HG02588 (cell line): ENCODE results near the gene CLDN25.
"Not testable (repeated sequence)": the region's sequence is repeated elsewhere in the genome, so short reads cannot be mapped to it uniquely, and the experiment has no call there.

ENCODE experiments used
- ATAC-seq: cut with Tn5 transposase; IDR thresholded peaks from one replicate; pipeline ENCODE4 v1.9.1; 2021; ENCODE audit warnings: mild to moderate bottlenecking, moderate library complexity; ENCODE audit not compliant: unreplicated experiment

Gene CLDN25

DNA sequence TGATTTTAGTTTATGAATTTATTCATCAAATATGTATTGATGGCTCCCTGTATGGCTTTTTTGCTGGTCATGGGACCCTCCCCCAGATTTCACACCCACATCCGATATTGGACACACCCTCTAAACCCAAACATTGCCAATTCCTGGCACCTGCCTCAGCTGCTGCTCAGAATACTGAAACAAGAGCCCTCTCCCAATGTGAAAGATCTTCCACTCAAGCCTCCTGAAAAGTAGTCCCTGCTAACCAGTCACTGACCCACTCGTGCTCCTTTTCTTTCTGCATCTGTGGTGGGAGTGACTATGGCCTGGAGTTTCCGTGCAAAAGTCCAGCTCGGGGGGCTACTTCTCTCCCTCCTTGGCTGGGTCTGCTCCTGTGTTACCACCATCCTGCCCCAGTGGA lies at the start of gene CLDN25:
Gene CLDN25, plus strand, starts transcription at position 301 of the 400 bp plus-strand sequence. Its CDS starts 0 bp downstream, at position 301.
- no peak for ATAC-seq

DNA sequence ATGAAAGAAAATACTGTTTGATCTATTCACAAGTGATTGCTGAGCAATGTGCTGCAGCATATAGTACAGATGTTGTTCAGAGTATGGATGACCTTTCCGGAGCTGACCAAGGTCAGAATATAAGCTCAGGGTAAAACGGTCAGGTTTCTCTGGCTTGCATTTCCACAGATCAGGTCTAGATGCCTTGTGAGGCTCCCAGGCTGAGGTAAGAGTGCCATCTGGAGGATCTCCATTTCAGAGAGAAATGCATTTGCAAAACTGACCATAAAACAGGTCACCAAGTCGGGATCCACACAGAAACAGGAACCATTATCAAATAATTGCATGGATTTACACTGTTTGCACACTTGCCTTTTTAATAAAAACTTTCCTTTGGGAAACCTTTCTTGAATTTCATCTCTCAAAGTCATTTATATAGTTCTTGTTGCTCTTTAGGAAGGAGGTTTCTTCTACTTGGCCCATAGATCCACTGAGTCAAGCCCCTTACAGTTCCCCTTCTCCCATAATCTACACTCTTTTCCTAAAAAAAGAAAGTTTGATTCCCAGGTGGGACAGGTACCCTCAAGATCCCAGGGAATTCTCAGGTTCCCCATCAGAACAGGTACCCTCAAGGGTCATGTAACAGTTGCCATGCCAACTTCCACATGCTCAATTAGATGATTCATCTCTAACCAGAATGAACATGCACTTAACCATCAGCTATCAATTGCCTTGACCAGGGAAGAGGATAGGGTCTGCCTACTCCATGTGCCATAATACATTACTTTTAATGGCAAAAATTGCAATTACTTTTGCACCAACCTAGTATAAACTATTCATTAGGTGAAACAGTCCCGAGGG lies 48.5 kb upstream of the CLDN25 start:
- no peak for ATAC-seq

DNA sequence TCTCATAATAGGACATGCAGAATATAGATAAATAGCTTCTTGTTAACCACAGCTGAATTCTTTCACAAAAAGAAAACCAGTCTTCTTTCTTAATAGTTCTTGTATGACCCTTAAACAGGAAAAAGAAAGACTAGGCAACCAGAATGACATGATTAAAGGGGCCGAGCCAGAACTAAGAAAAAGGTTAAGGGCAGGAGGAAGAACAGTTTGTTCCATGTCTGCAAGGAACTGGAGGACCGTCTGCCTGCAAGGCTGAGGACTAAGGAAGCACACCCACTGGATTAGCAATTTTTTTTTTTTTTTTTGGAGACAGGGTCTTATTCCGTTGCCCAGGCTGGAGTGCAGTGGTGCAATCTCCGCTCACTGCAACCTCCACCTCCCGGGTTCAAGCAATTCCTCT lies 47.5 kb upstream of the CLDN25 start:
- no peak for ATAC-seq

DNA sequence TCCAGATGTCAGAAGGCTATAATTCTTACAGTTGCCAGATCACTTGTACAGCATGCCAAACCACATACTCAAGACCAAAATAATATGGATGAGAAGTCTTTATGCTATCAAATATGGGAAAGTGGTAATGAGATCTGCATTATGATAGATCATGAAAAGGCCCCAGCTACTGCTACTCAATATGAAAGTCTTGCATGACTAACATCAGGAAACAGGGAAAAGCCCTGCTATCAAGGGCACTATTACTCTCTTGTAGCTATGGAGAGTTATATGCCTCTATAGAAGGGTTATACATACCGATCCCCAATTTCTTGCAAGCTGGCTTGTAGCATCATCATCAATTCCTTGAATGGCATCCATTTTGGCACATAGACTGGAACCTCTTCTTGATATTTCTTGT lies 43.3 kb upstream of the CLDN25 start:
- no peak for ATAC-seq

DNA sequence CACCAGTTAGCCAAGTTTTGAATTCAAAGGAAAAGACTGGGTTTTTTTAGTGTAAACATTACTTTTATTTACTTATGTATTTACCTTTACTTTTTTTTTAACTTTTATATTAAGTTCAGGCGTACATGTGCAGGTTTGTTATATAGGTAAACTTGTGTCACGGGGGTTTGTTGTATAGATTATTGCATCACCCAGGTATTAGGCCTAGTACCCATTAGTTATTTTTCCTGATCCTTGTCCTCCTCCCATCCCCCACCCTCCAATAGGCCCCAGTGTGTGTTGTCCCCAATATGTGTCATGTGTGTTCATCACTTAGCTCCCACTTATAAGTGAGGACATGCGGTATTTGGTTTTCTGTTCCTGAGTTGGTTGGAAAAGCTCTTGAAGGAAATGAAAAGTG lies 26.7 kb upstream of the CLDN25 start:
- ATAC-seq: no peak

DNA sequence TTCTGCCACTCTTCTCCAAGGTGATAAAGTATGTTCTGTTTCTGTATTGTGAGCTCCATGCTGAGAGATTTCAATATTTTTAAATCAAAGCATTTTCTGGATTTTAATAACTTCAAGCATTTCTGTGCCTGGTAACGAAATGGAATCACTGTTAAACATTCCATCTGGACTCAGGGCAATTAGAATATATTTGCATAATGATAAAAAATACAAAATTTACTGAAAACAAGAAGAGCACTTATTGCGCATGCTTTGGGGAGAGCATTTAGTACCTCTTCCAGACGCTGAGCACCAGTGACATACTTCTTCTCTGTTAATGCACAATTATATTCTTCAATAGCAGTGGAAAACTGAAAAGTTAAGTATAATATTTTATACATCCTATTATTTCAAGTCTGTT lies 19.4 kb upstream of the CLDN25 start:
- no peak for ATAC-seq

DNA sequence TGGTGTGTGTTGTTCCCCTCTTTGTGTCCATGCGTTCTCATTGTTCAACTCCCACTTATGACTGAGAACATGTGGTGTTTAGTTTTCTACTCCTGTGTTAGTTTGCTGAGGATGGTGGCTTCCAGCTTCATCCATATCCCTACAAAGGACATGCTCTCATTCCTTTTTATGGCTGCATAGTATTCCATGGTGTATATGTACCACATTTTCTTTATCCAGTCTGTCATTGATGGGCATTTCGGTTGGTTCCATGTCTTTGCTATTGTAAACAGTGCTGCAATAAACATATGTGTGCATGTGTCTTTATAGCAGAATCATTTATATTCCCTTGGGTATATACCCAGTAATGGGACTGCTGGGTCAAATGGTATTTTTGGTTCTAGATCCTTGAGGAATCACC lies 16.6 kb upstream of the CLDN25 start:
- ATAC-seq: not testable (repeated sequence)

DNA sequence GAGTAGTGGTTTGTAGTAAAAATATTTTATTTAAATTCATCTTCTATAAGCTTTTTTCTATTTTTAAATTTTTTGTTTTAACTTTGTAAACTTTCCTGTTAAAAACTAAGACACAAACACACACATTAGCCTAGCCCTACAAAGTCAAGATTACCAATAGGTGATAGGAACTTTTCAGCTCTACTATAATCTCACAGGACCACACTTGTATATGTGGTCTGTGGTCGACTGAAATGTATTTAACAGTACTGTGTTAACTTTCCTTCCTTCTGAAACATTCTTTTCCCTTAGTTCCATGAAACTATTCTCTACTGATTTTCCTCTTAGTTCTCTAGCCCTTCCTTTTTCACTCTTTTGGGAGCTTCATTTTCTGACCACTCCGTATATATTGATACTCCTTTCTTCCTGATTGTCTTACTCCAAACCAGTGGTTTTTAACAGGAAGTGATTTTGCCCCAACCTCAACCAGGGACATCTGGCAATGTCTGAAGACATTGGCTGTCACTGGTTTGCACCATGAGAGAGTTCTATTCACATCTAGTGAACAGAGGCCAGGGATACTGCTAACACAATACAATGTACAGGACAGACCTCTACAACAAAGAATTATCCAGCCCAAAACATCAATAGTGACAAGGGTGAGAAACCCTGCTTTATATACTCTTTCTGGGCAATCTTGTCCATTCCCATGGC lies 14.9 kb upstream of the CLDN25 start:
- no peak for ATAC-seq

DNA sequence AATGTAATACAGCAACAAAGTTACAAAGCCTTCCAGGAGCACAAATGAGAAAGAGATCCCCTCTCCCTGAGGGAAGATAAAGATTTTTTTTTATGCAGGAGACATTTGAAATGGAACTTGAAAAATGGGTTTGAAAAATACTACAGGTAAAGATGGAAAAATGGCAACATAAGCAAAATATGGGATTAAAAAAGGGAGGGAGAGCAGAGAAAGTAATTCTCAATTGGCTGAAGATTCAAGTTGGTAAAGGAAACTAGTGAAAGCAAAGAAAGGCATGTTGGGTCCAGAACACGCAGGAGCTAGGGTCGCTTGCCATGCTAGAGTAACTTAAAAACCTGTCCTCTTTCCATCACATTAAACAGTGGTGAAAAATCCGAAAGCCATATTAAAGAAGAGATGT lies 7.6 kb upstream of the CLDN25 start:
- no peak for ATAC-seq

DNA sequence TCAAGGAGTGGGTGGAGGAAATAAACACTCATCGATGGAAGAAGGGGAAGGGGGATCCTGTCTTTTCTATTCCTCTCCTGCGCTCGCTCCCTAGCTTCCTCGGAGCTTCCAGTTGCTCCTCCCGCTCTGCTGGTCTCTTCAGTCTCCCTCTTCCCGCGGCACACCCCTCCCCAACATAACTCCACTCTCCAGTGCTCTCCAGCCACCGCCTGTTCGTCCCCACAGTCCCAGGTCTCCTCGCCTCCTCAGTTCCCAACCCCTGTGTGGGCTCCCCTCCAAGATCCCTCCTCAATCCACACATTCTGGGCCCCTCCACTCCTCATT lies 6.5 kb upstream of the CLDN25 start:
- peak; percentile 1 for ATAC-seq

DNA sequence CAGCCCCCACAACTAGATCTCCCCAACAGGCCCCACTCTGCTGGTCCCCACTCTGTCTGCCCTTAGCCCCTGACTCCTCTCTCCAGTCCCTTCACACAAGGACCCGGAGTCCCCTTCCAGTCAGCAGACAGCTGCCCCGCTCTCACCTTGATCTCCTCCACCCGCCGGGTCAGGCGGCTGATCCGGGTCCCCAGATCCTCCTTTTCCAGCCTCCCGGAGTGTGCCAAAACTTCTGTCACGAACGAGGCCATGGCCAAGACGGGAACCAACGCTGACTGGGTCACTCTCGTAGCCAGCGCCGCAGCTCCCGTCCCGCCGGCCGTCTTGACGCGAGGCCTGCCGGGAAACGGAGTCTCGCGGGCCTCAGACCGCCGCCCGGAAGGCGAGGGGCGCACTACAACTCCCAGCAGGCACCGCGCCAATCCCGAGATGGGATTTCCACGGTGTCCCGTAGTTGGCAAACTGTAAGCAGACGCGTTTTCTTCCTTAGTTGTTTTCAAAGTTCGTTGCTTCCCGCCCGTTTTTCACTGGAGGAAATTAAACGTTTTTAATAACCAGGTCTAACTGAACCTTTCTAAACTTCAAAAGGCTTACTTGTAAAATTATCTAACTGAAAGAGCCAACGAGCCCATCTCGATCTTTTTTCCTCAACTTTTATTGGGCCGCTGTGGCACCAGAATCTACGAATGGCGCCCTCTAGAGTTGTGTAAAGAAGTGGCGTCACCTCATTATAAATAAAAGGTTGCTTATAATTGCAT lies 6.0 kb upstream of the CLDN25 start, which contains the start of gene ZW10:
Gene ZW10, minus strand, starts transcription at position 277 of the 758 bp plus-strand sequence. Its CDS starts 26 bp downstream, at position 251.
- peak; percentile 98 for ATAC-seq

DNA sequence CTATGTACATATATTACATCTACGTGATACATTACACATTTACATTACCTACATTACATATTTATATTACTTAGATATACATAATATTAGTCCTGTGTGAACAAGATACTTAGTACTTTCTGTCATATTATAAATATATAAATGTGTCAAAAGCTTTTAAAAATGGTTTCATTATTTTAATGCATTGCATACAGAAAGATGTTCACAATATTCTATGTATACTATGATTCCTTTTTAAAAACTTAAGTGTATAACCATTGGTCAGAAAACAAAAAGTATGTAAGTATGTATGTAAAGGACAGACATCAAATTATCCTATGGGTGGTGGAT lies 5.5 kb upstream of the CLDN25 start:
- no peak for ATAC-seq

DNA sequence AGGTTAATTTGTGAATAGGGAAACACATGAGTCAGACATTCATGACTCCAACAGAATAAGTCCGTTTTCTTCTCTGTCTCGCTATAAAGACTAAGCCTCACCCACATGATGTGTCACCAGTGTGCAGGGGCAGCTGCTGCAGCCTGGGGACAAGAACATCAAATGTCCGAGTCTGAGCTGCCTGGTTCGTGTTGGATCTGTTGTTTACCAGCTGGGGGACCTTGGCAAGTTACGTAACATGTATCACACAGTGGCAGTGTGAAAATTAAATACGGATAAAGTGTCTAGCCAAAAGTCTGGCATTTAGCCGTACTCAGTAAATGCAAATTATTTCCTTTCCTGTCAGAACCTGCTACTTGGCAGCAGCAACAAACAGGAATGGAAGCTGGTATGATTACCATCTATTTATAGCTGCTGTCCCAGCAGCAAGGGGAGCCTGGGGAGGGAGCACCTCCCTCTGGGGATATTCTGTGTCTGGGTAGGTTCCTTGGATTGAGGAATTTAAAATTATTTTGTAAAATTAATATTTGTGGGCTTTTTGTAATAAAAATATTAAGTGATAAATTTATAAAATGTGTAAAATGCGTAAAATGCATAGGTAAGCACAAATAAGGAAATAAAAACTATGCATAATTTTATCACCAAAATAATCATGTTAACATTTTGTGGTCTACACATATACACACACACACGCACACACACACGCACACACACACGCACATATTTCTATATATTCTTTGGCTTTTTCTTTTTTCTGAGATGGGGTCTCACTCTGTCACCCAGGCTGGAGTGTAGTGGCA lies 1.3 kb upstream of the CLDN25 start:
- ATAC-seq: no peak

DNA sequence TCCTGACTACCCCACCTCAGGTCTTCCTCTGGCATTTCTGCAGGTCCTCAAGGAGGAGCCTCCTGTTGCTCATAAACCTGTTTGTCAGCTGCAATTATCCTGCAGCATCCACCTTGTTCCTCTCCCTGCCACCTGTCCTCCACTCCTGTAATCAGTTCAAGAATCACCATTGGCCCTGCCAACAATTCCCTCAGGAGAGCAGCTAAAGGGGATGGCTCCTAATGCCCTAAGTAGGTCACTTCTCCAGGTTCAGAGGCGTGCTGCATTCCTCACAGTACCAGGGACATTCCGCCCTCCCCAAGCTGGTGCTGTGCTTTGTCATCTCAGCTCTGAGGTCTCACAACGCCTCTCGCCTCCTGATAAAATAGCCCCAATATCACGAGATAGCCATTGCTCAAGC lies 2.1 kb downstream of the CLDN25 start:
- no peak for ATAC-seq

DNA sequence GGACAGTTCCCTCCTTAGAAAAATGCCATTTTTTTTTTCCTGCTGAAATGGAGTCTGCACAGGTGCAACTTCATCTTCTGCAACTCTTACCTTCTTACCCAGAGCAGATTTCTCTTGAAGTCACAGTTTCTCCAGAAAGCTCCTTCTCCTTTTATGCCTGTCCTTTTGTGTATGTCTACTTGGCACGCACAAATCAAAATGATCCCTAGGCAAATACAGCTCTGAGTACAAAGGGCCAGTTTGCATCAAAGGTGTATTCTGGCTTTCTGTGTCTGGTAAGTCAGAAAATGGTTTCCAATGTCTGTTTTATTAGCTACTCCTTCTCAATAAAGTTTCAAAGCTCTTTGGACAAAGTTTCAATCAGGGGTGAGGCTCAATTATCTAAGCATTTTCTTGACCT lies 2.5 kb downstream of the CLDN25 start:
- ATAC-seq: no peak

DNA sequence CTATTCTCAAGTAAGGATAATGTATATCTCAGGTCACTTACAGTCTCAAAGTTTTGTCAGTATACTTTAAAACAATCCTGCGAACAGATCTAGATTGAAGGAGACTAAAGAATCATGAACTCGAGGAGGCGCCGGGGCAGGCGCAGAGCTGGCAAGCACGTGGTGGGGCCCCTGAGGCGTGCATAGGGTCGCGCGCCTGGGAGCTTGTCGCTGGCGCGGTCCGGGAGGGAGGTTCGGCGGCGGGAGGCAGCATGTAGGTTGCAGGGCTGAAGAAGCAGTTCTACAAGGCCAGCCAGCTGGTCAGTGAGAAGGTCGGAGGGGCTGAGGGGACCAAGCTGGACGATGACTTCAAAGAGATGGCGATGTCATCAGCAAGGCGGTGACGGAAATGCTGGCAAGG lies 9.4 kb downstream of the CLDN25 start:
- not testable (repeated sequence) for ATAC-seq

DNA sequence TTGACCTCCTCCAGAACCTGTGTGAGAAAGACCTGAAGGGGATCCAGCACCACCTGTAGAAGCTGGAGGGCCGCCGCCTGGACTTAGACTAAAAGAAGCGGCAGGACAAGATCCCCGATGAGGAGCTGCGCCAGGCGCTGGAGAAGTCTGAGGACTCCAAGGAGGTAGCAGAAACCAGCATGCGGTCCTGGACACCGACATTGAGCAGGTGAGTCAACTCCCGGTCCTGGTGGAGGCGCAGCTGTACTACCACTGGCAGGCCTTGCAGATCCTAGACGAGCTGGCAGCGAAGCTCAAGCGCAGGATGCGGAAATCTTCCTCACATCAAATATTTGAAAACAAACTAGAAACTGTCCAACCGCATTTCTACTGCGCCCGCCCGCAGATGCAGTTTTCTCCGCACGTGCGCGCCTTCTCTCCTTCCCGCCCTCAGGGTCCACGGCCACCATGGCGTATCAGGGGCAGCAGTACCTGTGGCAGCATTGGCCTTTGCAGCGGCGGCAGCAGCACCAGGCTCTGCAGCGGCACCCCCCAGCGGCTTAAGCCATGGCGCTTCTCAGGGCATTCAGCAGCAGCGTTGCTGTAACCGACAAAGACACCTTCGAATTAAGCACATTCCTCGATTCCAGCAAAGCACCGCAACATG lies 10.2 kb downstream of the CLDN25 start:
- ATAC-seq: no peak

DNA sequence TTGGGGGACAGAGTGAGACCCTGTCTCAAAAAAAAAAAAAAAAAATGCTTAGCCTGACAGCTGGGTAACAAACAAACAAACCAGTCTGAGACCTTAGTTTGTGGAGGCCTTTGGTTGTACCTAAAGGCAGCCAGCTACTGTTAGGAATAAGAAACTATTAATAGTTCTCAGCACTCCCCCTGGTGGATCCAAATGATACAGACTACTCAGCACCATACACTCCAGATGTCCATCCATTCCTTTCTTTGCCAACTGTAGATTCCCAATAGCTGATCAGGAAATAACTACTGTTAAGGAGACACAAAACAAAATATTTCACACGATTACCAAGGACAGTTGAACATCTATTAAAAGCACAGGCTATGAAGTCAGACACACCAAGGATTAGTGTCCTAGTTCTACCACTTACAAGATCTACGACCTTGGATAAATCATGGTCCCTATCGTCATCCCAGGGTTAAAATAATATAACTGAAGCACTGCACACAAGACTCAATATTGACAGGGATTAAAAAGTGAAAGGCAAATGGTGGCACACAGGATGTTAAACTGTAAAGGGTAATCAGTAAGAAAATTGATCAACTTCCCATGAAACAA lies 17.2 kb downstream of the CLDN25 start:
- no peak for ATAC-seq

DNA sequence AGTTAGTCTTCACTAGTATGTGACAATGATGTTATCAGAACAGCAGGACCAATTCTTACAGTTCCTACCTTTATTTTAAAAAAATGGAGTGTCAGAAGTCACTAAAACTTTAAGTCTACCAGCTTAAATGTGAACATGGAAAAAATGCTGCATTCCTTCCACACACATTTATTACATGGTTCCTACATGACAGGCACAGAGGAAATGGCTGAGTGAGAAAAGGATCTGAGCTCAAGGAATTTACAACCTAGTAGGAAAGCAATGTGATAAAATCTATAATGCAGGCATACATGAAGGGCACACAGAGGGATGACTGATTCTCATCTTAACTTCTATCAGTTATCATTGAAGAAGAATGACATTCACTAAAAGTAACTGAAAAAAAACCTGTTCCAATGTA lies 23.0 kb downstream of the CLDN25 start:
- ATAC-seq: no peak

DNA sequence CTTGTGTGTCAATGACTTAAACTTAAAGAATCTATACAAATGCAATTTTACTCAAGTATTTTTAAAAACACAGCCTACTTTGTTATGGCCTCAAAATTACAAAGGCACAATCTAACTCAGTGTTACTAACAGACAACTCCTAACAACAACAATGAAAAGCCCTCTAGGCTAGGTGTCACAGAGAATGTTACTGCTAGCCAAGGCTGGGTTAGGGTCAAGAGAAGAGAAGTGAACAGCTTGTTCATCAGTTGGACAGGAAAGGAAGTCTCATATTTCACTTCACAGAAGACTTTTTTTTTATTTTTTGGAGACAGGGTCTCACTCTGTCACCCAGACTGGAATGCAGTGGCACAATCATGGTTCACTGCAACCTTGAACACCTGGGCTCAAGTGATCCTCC lies 26.0 kb downstream of the CLDN25 start:
- no peak for ATAC-seq
